Frontal cortex (tissue), 4 donors: ENCODE measurements around the gene ATP2B3. TPM values are rescaled to one million over a fixed set of nuclear protein-coding genes. Genes with fewer than 3 reads are reported as not detected.

Experiments
- DNase-seq, 2 donors: peaks; one replicate each; pipeline ENCODE4 v3.0.0; 2012; ENCODE audit warnings: low spot score in 2 of 2
- FAIRE-seq: peaks from 2 replicates; lab custom pipeline; 2012; peaks lifted over from hg19 to GRCh38; lab: Jason Lieb, UNC
- total RNA-seq: library from RNA; depleted of rRNA; stranded (reverse); fragments of >200 nt; gene quantifications from one replicate; pipeline ENCODE4 v1.2.3, GENCODE V29; 2014
- donor health status: control.
- donor health status: control.
- donor health status: control.

Gene ATP2B3
- total RNA-seq, 1 donor from 2014 or later, result 7.3 TPM

DNA sequence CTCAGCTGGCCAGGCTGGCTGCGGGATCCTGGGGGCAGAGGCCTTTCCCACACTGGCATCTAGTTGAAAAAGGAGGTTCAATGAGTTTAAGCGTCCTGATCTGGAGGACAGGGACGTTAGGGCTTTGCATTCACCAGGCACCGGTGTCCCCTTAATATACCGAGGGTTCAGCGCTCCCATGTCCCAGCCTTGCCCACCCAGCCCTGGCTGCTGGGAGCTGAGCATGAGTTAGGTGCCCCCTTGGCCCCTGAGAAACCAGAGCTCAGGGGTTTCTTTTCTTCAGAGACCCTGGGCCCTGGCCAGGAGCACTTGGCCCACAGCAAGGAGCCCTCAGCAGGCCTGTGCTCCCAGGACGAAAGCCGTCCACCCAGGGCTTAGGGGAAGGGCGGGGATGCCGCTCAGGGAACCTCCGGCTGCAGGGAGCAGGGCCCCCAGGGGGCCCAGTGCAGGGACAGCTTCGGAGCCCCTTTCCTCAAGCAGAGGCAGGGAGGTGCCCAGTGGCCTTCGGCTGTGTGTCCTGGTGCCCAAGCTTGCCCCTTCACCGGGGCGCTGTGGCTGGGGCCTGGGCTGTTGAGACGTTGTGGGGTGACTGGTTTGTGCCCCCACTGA, 108.7 kb downstream of the ATP2B3 start:
- no peak for FAIRE-seq
- no peak for DNase-seq

DNA sequence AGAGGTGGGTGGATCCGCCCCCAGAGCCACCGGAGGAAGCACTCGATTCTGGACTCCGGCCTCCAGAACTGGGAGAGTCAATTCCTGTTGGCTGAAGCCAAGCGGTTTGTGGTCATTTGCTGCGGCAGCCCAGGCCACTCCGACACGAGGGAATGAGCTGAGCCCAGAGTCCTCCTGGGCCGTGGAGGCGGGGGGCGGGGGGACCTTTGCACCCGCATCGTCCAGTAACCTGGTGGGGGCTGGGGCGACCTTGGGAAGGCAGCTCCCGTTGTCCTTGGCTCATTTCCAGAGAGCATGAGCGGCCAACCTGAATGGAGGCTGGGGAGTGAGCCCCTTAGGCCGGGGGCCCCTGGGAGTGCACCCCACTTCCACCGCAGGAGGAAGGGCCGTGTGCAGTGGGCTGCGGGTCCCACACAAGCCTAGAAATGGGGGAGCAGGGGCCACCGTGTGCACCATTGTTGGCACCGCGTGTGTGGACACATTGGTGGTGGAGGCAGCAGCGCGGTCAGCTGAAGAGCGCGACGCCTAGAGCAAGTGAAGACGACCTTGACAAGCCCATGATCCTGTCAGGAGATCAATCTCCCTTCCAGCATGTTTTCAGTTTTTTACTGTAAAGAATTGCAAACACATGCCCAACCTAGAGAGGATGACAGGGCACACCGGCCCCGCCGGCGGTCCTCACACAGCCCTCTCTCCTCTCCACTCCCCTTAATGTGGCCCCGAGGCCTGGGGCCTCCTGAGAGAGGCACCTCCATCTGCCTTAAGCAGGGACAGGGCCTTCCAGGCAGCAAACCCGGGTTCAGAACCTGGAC, 109.6 kb downstream of the ATP2B3 start:
- no peak for FAIRE-seq
- no peak for DNase-seq

DNA sequence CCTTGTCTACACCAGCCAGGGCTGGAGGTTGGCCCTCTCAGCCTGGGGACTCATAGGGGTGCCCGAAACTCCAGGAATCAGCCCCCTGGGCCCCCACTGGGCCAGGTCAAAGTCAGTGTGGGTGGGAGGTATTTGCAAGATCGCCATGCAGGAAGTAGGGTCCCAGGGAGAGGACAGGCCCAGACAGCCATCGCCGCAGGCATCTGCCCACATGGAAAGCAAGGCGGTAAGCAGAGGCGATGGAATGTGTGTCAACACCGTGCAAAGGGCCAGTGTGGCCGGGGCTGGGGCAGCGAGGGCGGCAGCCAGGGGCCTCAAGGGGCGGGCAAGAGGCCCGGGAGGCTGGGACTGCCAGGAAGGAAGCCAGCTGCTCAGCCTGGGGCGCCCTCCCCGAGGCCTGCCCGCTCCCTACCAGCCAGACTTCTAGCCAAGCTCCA, 110.3 kb downstream of the ATP2B3 start:
- FAIRE-seq (no peak), DNase-seq (no peak)

DNA sequence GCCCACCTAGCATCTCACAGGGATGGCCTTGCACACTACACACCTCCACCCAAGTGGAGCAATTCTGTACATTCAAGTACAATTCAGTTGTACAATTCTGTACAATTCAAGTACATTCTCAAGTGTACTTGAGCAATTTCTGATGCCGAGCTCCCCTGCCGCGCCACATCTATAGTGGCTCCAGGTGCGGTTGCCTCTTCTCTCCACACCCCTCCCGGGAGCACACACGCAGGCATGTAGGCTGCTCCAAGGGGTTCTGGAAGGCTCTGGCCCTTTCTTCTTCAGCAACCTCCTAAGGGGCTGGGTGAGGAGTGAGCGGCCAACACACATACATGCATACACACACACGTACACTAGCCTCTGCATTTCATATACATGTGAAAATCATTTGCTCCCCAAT, 110.7 kb downstream of the ATP2B3 start:
- FAIRE-seq, result no peak

DNA sequence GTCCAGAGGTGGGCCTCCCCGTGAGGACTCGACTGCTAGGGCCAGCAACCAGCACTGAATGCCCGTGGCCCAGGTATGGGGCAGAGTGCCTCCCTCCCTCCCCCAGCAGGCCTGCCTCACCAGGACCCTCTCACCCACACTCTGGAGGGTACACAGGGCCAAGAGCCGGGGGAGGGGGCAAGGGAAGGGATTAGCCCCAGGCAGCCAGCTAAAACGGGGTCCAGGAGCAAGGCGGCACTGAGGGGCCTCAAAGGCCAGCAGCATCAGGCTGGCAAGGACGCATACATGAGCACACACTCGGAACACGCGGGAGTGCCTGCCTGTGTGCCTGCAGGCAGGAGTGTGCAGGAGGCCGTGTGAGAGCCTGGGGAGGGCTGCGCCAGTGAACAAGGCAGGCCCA, 111.2 kb downstream of the ATP2B3 start:
- DNase-seq, result no peak
- FAIRE-seq, result no peak

More for the DNA sequence above, 110.7 kb downstream of the ATP2B3 start:
- DNase-seq, result no peak

DNA sequence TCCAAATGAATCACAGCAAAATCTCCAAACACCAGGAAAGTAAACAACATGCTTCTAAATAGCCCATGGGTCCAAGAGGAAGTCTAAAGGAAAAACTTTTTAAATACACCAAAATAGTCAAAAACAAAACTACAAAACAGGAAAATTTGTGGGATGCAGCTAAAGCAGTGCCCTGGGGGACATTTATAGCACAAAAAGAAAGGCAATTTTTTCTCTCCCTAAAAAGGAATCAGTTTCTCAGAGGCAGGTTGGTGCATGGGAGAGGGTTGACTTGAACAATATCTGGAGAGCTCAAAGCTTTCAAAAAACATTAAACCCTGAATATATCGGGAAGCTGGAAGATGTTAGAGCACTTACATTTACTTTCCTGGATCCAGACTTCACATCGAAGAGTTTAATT, 113.9 kb downstream of the ATP2B3 start:
- DNase-seq (no peak), FAIRE-seq (no peak)

DNA sequence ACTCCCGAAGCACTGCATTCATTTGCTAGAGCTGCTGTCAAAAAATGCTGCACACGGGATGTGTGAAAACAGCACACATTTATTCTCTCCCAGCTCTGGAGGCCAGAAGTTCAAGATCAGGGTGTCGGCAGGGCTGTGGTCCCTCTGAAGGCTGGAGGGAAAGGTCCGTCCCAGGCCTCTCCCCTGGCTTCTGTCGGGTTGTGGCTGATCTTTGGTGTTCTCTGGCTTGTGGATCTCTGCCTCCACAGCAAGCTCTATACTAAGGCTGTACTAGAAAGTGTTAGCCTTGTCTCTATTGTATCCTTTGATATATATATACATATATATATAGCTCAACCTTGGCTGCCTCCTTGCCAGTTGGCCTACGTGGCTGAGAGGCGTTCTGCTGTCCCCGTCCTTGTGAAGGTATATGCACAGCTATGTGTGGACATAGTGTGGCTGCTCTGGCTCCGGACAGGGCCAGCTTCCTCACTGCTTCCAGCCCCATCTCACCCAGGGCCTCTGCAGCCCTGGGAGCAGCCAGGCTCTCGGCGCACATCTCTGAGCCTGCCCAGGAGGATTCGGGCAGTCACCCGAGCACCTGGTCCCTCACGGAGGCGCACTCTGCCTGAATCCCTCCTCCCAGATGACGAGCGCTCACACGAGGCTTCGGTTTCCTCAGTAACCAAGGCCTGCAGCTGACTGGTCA, 114.6 kb downstream of the ATP2B3 start:
- FAIRE-seq (no peak), DNase-seq (no peak)

Other genes with a start within 250 kb of the ATP2B3 start
- 0.82 TPM for gene PNMA6F, start 195.9 kb upstream of the ATP2B3 start, total RNA-seq
- 5.7 TPM for gene ZNF275, start 183.5 kb upstream of the ATP2B3 start, total RNA-seq
- not detected for gene PNMA6E, start 116.3 kb upstream of the ATP2B3 start, total RNA-seq
- gene ZFP92, start 106.2 kb upstream of the ATP2B3 start, total RNA-seq, result 0.82 TPM
- gene TREX2, start 71.6 kb upstream of the ATP2B3 start, total RNA-seq, result 2.9 TPM
- gene HAUS7, start 47.1 kb upstream of the ATP2B3 start, total RNA-seq, result 6.5 TPM
- 1.6 TPM for gene BGN, start 22.7 kb upstream of the ATP2B3 start, total RNA-seq
- 21.2 TPM for gene CCNQ, start 81.5 kb downstream of the ATP2B3 start, total RNA-seq
- gene DUSP9, start 129.6 kb downstream of the ATP2B3 start, total RNA-seq, result 2.9 TPM
- gene PNCK, start 156.2 kb downstream of the ATP2B3 start, total RNA-seq, result 18.3 TPM
- 12.2 TPM for gene SLC6A8, start 170.3 kb downstream of the ATP2B3 start, total RNA-seq
- 57.5 TPM for gene BCAP31, start 206.7 kb downstream of the ATP2B3 start, total RNA-seq
- 3.7 TPM for gene ABCD1, start 207.2 kb downstream of the ATP2B3 start, total RNA-seq
- 0.82 TPM for gene PLXNB3, start 246.6 kb downstream of the ATP2B3 start, total RNA-seq